Fibroblast of skin of abdomen (primary cell): ENCODE data around the gene NT5E.

Source experiments
- DNase-seq: peaks from one replicate; pipeline ENCODE4 v3.0.0-alpha.2; 2013

NT5E gene

DNA sequence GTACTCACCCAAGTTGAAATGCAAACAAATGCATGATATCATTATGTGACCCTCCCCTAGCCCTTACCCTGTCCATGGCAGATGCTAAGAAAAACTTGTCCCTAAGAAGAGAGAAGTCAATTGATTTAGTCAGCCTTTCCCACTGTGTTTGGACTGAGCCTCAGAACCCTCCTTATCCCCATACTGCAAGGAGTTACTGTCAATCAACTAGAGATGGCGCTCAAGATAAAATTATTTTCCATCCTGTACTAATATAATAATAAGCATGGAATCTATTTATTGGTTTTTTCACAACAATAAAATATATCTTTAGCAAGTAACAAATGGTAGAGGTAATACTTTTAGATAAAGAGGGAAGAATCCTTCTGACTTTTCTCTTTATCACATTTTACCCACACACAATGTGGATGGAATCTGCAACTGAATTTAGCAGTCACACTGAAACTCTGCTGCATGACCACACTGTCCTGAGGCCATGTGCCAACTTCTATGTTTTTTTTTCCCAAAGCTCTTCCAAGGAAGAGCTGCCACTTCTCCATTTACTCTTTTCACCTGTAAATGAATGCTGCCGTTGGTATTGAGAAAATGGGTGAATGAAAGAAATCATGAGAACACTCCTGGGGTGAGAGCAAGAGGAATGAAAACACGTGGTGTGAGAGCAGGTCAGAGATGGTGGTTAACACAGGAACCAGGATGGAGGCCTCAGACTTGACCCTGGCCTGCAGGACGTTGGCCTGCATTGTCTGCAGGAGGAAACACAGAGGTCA lies 10.5 kb downstream of the NT5E start:
- no peak for DNase-seq

DNA sequence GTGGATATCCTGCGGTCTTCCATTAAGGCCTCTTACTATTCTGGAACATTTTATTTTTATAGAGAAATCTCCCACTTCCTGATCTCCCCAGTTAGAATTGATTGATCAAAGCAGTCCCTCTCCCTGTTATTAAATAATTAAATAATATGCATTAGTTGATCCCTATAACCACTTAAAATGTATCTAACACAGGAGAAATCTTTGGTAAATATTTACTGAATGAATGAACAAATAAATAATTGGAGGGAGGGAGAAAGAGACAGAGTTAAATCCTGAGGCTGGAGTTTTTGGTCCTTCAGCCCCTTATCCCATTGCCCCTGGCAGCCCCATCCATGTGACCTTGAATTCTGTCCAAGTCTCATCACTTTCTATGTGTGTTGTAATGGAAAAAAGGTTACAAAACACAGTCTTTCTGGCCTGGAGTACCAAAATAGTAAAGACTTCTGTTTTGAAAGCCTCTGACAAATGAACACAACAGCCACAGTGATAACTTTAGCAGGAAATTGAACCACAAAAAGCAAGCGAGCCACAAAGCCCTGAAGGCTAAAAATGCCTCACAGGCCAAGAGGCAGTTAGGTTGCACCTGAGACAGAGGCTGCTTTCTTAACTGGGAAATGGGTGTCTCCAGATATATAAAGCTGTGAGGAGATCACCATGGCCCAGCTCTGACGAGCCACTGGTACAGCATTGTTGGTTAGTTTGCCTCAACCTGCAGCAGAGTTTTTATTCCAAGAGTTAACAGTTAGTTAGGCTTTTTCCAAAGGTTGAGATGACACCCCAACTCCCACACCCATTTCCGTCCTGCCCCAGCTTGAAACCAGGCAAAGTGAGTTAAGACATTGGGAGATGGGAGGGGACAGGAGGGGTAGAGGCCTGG lies 11.3 kb downstream of the NT5E start:
- DNase-seq: no peak

DNA sequence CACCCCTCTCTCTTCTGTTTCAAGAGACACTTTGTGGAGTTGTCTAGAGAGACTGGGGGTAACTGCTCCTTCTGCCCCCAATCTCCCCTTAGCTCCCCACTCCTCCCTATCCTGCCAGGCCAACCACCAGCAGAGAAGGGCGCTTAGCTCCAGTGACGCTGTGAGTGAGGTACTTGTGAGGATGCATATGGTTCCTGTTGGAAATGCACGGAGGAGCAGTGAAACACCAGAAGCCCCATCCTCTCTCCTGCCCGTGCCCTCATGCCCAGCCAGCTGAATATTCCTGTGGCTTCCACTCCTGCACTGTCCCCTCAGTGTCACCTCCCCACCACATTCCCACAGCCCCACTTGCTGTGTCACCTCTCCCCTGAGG lies 11.9 kb downstream of the NT5E start:
- no peak for DNase-seq

DNA sequence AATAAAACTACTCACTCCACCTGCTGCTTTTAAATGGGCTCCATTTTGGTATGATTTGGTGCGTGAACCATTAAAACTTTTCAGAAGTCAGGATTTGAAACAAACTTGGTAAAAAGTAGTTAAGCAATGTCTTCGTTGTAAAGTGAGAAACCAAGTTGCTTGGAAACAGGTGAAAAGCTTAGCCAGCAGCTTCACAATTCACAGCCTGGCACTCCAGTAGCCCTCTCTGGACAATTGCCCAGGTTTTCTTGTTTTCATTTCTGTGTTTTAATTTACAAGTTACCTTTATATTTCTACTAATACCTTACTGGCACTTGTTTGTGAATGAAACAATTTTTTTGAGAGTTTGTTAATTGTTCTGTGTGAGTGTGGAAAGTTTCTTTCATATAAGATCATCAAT lies 12.8 kb downstream of the NT5E start:
- no peak for DNase-seq

DNA sequence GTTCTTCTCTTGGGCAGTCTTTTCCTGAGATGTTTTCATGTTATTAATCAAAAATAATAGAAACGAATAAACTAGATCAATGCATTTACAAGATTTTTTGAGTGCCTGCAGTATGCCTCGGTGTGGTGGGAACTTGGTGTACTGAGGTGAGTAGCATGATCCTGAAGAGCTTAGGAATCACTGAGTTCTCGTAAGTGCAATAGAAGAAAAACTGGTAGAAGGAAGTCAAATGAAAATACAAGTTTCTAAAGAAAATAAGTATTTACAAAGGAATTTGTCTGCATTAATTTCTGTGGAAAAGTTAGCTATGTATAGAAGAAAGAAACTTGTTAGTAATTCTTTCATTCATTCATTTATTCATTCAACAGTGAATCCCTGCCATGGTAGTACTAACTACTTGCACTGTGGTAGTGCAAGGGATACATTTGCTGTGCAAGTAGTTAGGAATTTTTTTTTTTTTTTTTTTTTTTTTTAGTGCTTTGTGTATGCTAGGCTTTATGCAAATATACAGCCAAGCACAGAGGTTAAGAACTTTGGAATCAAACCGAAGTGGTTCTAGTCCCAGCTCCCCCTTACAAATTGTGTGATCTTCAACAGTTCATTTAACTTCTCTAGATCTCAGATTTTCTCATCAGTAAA lies 13.9 kb downstream of the NT5E start:
- no peak for DNase-seq

DNA sequence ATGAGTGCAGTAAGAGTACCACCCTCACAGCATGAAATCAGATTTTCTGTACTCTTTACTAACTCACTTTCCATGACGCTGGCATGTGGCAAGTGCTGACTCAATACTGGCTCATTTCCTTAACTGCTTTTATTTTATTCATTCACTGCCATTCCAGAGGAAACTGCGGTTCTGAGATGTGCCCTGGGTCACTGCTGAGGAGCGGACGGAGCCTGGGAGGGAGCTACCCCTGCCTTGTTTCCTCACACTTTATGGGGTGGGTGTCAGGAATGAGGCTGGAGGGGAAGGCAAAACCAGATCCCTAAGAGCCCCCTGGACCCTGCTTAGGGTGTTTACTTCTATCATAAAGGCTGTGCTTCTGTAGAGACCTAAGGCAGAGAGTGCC lies 14.4 kb downstream of the NT5E start:
- peak; percentile 96 for DNase-seq

DNA sequence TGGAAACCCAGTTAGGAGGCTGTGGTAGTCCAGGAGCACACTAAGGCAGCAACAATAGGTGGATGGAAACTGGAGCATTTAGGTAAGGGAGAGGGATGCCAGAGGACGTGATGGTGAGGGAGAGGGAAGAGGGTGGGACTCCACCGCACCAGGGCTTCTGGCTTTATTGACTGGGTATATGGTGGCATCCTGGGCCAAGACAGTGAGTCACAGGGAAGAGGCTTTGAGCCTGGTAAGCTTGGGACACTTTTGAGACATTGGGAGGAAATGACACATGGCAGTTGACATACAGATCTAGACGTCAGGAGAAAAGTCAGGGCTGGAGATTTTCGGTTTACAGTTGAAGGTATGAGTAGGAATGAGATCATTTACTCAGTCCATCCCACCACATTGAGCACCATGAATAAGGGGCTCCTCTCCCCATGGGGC lies 14.9 kb downstream of the NT5E start:
- DNase-seq: peak; percentile 83

DNA sequence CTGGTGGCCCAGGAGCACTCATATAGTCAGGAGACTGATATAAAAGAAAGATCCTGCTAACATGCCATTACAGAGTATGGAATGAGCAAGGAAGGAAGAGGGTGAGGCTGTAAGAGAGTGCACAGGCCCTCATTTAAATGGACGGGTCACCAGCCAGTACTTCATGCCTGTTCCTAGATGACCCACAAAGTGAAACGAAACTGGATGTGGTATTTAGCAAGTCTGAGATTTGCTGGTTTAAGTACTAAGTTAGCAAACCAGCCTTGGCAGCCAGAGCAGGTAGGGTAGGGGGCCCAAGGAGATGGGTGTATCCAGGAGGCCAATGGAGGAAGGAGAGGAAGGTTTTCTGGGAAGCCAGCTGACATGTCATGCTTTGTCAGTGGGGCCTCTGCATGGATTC lies 15.9 kb downstream of the NT5E start:
- DNase-seq: no peak

DNA sequence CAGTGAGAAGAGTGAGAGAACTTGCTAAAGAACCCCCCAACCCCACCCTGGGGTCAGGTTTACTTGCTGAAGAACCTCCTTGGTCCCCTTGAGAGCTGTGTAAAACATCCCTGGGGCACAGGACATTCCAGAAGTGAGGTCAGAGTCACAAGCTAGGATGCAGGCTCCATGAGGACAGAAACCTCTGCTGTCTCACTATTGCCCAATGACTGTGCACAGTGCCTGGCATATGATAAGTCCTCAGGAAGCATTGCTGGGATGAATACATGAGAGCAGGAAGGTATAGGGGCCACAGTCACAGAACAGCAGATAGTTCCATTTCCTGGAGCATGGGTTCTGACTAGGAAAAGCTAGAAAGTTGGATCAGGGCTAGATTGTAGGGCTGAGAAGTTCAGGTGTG lies 18.4 kb downstream of the NT5E start:
- no peak for DNase-seq

DNA sequence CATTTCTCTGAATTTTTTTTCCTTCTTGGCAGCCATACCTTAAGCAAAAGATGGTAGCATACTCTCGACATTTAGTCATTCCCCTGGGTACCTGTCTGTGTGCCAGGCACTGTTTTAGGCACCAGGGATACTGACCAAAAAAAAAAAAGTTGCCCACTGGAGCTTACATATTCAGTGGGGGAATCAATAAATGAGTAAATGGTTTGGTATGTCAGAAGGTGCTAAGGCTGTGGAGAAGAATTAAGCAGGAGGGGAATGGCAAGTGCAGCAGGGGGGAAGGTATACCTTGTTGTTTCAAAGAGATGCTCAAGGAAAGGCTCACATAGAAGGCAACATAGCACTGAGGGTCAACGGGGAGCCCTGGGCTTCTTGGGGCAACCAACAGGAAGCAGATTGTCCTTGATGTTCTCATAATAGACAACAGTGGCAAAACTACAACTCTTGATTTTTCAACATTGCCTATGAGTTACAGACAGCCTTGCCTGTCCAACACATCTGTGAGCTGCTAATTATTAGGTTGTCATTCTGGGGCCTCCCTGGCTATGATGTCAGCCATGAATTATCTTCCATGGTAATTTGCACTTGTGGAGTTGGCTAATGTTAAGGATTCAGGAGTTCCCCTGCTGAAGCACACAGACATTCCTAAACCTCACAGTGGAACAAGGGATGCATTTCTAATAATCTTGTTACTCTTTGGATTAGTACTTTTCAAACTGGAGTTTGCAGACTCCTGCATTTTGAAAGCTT lies 19.6 kb downstream of the NT5E start:
- peak; percentile 66 for DNase-seq

DNA sequence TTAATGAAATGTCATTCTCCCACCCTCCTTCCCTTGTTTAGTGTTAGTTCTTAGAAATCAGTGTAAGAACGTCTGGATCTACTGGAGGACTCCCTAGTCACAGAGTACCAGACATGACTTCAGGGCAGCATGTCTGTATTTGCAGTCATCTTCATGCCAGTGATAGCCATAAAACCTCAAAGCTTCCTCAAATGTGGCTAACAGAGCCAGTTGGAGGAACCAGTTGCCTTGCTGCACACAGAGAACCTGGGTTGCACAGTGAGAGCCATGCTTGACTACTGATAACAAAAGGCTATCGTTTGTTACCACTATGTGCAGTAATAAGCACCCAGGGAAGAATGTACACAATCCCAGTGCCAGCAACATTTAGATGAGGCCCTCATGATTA lies 20.1 kb downstream of the NT5E start:
- DNase-seq: peak; percentile 47

DNA sequence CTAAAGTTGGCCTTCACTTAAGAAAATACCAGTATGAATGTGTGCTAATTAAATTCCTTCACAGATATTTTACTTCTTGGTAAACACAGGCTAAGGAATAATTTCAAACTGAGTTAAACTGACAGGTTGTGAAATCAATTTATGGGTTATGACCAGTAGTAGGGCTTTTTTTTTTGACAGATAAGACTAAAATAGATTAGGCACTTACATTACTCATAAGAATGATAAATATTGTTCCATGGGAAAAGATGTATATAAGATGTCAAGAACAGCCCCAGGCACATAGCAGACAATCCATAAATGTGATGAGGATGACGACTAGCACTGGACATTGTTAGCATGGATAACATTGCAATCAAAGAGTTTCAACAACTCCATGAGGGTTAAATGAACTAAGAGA lies 22.9 kb downstream of the NT5E start:
- peak; percentile 42 for DNase-seq

DNA sequence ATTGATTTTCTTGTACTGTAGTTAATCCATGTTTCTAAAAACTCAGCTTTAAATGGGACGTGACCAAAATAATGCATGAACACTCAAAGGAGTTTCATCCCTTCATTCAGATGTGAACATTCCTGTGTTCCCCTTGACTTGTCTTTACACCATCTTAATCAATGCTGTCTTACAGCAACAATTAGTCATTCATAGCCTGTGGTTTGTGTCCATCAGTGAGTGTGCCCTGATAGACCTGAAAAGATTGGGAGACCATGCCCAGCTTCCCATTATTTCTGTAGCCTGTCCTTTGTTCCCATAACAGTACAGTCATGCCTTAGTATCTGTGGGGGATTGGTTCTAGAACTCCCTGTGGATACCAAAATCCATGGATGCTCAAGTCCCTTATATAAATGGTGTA lies 23.9 kb downstream of the NT5E start:
- no peak for DNase-seq

DNA sequence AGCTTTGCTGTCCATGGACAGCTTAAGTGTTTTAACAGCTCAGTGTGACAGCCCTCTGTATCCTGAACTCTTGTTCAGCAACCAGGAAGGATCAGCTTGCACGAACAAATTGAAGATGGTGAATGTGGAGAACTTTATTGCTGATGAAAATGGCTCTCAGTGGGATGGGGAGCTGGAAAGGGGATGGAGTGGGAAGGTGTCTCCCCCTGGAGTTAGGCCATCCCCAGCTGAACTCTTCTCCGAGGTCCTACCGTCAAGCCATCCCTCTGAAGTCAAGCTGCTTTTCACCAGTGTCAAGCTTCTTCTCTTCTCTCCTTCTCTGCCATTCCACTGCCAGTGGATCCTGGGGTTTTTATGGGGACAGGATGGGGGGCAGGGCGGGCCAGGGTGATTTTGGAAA lies 26.6 kb downstream of the NT5E start:
- no peak for DNase-seq

DNA sequence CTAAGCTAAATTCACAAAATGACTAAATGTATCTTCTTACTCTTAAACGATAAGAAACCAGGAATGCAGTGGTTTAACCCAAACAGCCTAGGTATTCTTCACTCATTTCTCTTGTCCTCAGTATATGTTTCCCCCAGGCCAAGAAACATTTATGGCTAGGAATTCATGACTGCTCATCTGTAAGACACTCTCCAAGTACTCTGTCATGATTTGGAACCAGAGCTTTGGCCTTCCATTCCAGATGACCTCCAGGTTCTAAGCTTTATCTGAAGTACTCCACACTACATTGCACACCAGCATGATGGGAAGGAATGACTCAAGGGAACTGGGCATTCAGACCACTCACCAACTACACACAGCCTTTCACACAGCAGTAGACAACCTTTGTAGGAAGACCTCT lies 29.3 kb downstream of the NT5E start:
- DNase-seq: no peak

DNA sequence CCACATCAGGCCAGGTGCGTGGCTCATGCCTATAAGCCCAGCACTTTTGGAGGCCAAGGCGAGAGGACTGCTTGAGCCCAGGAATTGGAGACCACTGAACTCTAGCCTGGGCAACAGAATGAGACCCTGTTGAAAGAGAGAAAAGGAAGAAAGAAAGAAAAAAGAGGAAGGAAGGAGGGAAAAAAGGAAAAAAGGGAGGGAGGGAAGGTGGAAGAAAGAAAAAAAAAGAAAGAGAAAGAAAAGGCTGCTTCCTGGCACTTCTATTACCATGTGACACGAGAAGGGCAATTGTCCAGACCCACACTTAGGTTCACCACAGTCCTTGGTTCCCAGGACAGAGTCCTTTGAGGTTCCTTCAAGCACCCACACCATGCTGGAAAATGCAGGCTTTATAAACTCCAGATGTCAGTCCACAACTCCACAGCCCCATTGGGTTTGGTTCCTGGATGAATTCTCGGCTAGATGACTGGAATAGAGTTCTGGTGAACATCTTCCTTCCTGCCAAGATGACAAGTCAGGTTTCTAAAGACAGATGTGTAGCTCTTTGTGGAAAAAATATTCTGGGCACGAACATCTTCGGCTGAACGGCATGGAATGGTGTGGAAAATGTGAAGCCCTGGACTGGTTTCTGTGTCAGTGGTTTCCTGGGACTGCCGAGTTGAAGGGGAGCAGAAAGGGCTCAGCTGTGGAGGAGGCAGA lies 32.5 kb downstream of the NT5E start:
- peak; percentile 55 for DNase-seq

DNA sequence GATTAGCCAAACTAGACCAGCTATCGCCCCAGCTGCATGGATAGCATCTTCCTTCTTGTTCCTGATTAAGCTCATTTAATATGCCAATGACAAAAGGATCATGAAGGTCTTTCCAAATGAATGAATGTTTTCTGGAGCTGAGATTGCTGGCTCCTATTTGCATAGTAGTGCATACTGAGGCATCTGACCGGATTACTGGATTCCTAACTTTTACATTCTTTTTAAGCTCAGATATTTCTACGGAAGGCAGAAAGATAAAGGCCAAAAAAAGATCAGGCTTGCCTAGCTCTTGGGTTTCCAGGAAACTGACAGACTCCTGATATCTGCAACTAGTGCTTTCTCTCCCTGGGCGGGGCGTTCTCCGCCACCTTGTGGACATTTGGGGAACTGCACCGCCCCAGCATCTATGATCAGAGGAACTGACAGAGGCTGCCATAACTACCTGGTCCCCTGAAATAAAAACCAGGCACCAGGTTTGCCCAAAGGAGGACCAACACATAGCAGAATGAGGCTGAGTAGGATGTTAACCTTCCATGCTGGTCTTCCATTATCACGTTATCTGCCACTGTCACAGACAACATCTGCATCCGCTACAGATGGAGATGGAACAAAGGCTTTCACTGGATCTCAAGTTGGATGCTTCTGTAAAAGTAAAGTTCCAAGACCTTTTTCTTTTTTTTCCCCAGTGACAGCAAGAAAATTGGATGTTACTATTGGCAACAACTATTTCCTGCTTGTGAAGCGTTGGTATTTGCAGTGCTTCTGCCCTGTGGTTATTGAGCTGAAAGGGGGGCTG lies 33.2 kb downstream of the NT5E start:
- DNase-seq: peak; percentile 73

DNA sequence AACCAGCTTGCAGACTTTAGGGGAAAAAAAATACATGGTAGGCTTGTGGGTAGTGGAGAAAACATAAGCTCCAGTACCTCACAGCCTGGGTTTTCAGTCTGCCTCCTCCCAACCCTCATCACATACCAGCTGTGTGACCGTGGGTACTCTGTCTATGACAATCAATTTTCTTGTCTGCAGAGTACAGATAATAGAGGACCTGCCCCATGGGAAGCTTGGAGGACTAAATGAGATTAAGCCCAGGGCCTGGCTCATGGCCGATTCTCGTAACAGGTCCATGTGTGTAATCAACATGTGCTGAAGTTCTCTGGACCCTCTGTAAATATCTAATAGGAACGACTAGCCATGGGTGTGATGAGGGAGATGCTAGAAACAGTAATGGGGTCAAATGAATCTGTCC lies 34.0 kb downstream of the NT5E start:
- no peak for DNase-seq

DNA sequence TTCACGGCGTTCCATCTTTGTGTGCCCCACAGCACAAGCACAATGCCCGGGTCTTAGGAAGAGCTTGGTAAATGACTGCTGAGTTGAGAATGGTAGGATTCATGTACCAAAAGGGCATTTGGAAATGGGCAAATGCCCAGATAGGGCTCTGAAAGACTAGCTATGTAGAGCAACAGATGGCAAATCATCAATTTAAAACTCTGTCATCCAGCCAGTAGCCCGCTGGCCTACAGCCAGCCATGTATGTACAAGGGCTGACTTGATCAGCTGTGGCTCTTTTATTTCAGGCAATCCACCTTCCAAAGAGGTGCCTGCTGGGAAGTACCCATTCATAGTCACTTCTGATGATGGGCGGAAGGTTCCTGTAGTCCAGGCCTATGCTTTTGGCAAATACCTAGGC lies 35.1 kb downstream of the NT5E start:
- DNase-seq: no peak

DNA sequence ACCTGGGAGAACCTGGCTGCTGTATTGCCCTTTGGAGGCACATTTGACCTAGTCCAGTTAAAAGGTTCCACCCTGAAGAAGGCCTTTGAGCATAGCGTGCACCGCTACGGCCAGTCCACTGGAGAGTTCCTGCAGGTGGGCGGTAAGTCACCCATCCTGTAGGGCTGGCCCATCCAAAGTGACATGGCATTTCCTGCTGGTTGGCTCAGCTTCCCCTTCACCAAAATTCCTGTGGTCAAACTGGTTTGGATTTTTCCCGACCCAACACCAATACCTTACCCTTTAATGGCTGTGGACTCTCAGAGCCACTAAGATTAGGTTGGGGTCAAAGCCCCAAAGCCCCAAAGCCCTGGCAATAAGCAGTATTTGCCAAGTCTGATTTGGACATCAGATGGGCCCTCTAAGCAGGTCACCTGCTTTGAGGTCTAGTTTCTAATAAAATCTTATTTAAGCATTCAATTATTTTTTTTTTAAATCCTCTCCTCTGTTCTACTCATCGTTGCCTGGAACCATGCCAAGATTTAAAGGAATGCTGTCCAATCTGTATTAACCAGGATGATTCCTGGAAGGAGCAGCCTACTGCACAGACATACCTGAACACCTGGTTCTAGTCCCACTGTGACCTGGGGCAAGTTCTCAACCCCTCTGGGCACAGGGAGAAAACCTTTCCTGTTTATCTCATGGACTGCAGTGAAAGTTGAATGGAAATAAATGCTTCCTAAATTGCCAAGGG lies 40.8 kb downstream of the NT5E start:
- peak; percentile 19 for DNase-seq

DNA sequence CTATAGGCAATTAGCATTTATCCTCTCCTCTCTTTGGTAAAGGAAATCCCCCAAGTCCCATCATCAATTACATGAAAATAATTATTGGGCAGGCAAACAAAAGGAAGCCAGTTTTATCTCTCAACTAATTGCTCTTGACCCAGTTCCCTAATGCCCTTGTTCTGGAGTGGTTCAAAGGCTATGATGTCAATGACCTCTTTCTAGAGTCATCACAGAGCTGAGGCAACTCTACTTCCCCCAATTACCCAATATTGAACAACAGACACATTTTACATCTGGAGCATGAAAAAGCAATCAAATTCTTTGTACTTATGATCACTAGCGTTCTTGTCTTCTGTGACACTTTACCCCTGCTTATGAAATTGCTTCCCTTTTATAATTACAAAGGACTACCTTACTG lies 43.5 kb downstream of the NT5E start:
- DNase-seq: no peak
